Measurements from ENCODE around the gene BABAM2.

- TF ChIP-seq EZH2 (IDR thresholded peaks at IDR 0.05; ENCODE audit: low read depth): no peak
- no peak for TF ChIP-seq CTCF (conservative IDR thresholded peaks at IDR 0.05)
Observed at GRCh38 chr2:28343971-28344715, 453.6 kb downstream of the BABAM2 start.
